ENCODE results near the gene SHISA4. TPM values are rescaled to one million over a fixed set of nuclear protein-coding genes. Genes with fewer than 3 reads are reported as not detected.
"Not testable (repeated sequence)": the region's sequence is repeated elsewhere in the genome, so short reads cannot be mapped to it uniquely, and the experiment has no call there.

The SHISA4 gene
- total RNA-seq, 1 donor from 2014 or later: 0.85 TPM

- no peak overlapping the region for H3K27ac Mint-ChIP-seq (ENCODE audit: unreplicated experiment)
- no peak for DNase-seq (ENCODE audit: low spot score)
- peak overlapping the region; percentile 12 for H3K4me3 Mint-ChIP-seq (ENCODE audit: unreplicated experiment)
- H3K36me3 Mint-ChIP-seq (ENCODE audit: low read depth, unreplicated experiment): no peaks in the 10 kb centered on the region
- H3K4me1 Mint-ChIP-seq (ENCODE audit: unreplicated experiment): peaks cover 3% of the 10 kb centered on the region
- no peak for TF ChIP-seq CTCF (IDR thresholded peaks at IDR 0.05; ENCODE audit: unreplicated experiment)
- no peaks in the 10 kb centered on the region for H3K9me3 Mint-ChIP-seq (ENCODE audit: unreplicated experiment)
- peaks cover 13% of the 10 kb centered on the region for H3K27me3 Mint-ChIP-seq (ENCODE audit: unreplicated experiment)
Measured at GRCh38 chr1:201899683-201900429, 11.2 kb downstream of the SHISA4 start.

- H3K27ac Mint-ChIP-seq (ENCODE audit: unreplicated experiment): no peak overlapping the region
- TF ChIP-seq CTCF (IDR thresholded peaks at IDR 0.05; ENCODE audit: unreplicated experiment): no peak
- H3K36me3 Mint-ChIP-seq (ENCODE audit: low read depth, unreplicated experiment): no peaks in the 10 kb centered on the region
- DNase-seq (ENCODE audit: low spot score): no peak
- peak overlapping the region; percentile 12 for H3K4me3 Mint-ChIP-seq (ENCODE audit: unreplicated experiment)
- peaks cover 3% of the 10 kb centered on the region for H3K4me1 Mint-ChIP-seq (ENCODE audit: unreplicated experiment)
- H3K9me3 Mint-ChIP-seq (ENCODE audit: unreplicated experiment): no peaks in the 10 kb centered on the region
- H3K27me3 Mint-ChIP-seq (ENCODE audit: unreplicated experiment): peaks cover 13% of the 10 kb centered on the region
Measured at GRCh38 chr1:201900476-201900875, 11.8 kb downstream of the SHISA4 start.

DNA sequence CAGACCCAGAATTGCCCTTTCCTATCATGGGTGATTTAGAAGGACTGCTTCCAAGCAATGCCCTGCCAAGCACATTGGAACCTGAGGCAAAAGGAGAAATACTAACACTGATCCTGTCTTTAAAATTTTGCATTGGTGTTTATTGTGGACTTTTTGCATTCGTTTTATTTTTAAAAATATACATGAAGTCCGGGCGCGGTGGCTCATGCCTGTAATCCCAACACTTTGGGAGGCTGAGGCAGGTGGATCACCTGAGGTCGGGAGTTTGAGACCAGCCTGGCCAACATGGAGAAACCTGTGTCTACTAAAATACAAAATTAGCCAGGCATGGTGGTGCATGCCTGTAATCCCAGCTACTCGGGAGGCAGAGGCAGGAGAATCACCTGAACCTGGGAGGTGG, 12.3 kb downstream of the SHISA4 start:
- not testable (repeated sequence) for DNase-seq (ENCODE audit: low spot score); H3K36me3 Mint-ChIP-seq (ENCODE audit: low read depth, unreplicated experiment); H3K9me3 Mint-ChIP-seq (ENCODE audit: unreplicated experiment); H3K4me1 Mint-ChIP-seq (ENCODE audit: unreplicated experiment); H3K27ac Mint-ChIP-seq (ENCODE audit: unreplicated experiment); H3K4me3 Mint-ChIP-seq (ENCODE audit: unreplicated experiment)
- peaks cover 12% of the 10 kb centered on the region for H3K27me3 Mint-ChIP-seq (ENCODE audit: unreplicated experiment)

- DNase-seq (ENCODE audit: low spot score): no peak
- H3K9me3 Mint-ChIP-seq (ENCODE audit: unreplicated experiment): no peaks in the 10 kb centered on the region
- TF ChIP-seq CTCF (IDR thresholded peaks at IDR 0.05; ENCODE audit: unreplicated experiment): no peak
- H3K27ac Mint-ChIP-seq (ENCODE audit: unreplicated experiment): no peak overlapping the region
- H3K4me1 Mint-ChIP-seq (ENCODE audit: unreplicated experiment): no peaks in the 10 kb centered on the region
- peaks cover 9% of the 10 kb centered on the region for H3K27me3 Mint-ChIP-seq (ENCODE audit: unreplicated experiment)
- no peak overlapping the region for H3K4me3 Mint-ChIP-seq (ENCODE audit: unreplicated experiment)
- no peaks in the 10 kb centered on the region for H3K36me3 Mint-ChIP-seq (ENCODE audit: low read depth, unreplicated experiment)
Measured at GRCh38 chr1:201902198-201902597, 13.5 kb downstream of the SHISA4 start.

- no peak for TF ChIP-seq CTCF (IDR thresholded peaks at IDR 0.05; ENCODE audit: unreplicated experiment)
- Mint-ChIP-seq H3K4me3 (ENCODE audit: unreplicated experiment) (no peak overlapping the region), H3K4me1 (ENCODE audit: unreplicated experiment) (no peaks in the 10 kb centered on the region), H3K27me3 (ENCODE audit: unreplicated experiment) (peaks cover 9% of the 10 kb centered on the region), H3K9me3 (ENCODE audit: unreplicated experiment) (no peaks in the 10 kb centered on the region), H3K27ac (ENCODE audit: unreplicated experiment) (no peak overlapping the region), H3K36me3 (ENCODE audit: low read depth, unreplicated experiment) (no peaks in the 10 kb centered on the region)
- no peak for DNase-seq (ENCODE audit: low spot score)
Measured at GRCh38 chr1:201903135-201903534, 14.4 kb downstream of the SHISA4 start.
